ENCODE data around the gene JARID2.

DNA sequence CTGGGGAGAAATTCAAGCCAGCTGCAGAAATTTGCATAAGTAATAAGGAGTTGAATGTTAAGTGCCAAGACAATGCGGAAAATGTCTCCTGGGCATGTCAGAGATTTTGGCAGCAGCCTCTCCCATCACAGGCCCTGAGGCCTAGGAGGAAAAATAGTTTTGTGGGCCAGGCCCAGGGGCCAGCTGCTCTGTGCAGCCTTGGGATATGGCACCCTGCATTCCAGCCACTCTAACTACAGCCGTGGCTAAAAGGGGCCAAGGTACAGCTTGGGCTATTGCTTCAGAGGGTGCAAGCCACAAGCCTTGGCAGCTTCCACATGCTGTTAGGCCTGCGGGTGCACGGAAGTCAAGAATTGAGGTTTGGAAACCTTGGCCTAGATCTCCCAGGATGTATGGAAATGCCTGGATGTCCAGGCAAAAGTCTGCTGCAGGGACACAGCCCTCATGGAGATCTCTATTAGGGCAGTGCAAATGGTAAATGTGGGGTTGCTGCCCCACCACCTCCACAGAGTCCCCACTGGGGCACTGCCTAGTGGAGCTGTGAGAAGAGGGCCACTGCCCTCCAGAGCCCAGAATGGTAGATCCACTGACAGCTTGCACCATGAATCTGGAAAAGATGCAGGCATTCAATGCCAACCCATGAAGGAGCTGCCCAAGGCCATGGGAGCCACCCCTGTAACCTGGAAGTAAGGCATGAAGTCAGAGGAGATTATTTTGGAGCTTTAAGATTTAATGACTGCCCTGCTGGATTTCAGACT is 290.5 kb downstream of the JARID2 start:
- TF ChIP-seq, protein P1, sequence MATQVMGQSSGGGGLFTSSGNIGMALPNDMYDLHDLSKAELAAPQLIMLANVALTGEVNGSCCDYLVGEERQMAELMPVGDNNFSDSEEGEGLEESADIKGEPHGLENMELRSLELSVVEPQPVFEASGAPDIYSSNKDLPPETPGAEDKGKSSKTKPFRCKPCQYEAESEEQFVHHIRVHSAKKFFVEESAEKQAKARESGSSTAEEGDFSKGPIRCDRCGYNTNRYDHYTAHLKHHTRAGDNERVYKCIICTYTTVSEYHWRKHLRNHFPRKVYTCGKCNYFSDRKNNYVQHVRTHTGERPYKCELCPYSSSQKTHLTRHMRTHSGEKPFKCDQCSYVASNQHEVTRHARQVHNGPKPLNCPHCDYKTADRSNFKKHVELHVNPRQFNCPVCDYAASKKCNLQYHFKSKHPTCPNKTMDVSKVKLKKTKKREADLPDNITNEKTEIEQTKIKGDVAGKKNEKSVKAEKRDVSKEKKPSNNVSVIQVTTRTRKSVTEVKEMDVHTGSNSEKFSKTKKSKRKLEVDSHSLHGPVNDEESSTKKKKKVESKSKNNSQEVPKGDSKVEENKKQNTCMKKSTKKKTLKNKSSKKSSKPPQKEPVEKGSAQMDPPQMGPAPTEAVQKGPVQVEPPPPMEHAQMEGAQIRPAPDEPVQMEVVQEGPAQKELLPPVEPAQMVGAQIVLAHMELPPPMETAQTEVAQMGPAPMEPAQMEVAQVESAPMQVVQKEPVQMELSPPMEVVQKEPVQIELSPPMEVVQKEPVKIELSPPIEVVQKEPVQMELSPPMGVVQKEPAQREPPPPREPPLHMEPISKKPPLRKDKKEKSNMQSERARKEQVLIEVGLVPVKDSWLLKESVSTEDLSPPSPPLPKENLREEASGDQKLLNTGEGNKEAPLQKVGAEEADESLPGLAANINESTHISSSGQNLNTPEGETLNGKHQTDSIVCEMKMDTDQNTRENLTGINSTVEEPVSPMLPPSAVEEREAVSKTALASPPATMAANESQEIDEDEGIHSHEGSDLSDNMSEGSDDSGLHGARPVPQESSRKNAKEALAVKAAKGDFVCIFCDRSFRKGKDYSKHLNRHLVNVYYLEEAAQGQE (IDR thresholded peaks at IDR 0.05; ENCODE audit: insufficient read depth in 1 of 2, low read depth in 2 of 2, low read length in 2 of 2): no peak
- no peak for TF ChIP-seq POLR2AphosphoS5 (IDR thresholded peaks at IDR 0.05; ENCODE audit: low read depth, low read length)
